Measurements from ENCODE around the gene TOMM6.

GRCh38 chr6:41770381-41771057, 17.0 kb upstream of the TOMM6 start:
- no peak for TF ChIP-seq CTCF (conservative IDR thresholded peaks at IDR 0.05; ENCODE audit: low read depth, low read length)
- no peak for TF ChIP-seq EZH2 (IDR thresholded peaks at IDR 0.05; ENCODE audit: borderline replicate concordance, low read depth, low read length, poor library complexity, severe bottlenecking)

Data from A673 (cell line).